Panc1 (cell line): ENCODE data around the gene S100A5. TPM values are rescaled to one million over a fixed set of nuclear protein-coding genes. Genes with fewer than 3 reads are reported as not detected.

ENCODE experiments used
- ATAC-seq: fragments of 200-7000 bp; cut with Tn5 transposase; 2 replicates; pipeline ENCODE4 v1.9.1; 2020; ENCODE audit warnings: mild to moderate bottlenecking, moderate library complexity
- BruUV-seq: library from RNA; stranded (reverse); fragments of 400-500 nt; replicated peaks from 2 replicates; lab custom pipeline; 2021; lab: Mats Ljungman, UMichigan
- CTCF ChIA-PET: fragments of 300-600 bp; sonication (Branson Sonifier 250); formaldehyde crosslinking; loops from one replicate; lab custom pipeline; 2022; ENCODE audit warnings: antibody characterized with exemption; lab: Charles Lee
- POLR2A ChIA-PET: fragments of 300-600 bp; sonication (Branson Sonifier 250); formaldehyde crosslinking; loops from one replicate; lab custom pipeline; 2022; ENCODE audit warnings: antibody characterized with exemption; lab: Charles Lee
- DNase-seq: peaks from one replicate; pipeline ENCODE4 v3.0.0-alpha.2; 2010; ENCODE audit warnings: low read depth, low spot score
- H3K27ac ChIP-seq: 2 replicates; pipeline ENCODE4 v1.5.1; 2011; ENCODE audit warnings: mild to moderate bottlenecking, low read length, inconsistent platforms
- H3K27me3 ChIP-seq: fragments of 200-500 bp; sonication (Bioruptor generic); 2 replicates; pipeline ENCODE4 v1.6.0; 2014; ENCODE audit warnings: low read length, inconsistent platforms; ENCODE audit not compliant: control insufficient read depth, insufficient read depth
- H3K36me3 ChIP-seq: fragments of 200-500 bp; sonication (Bioruptor generic); 2 replicates; pipeline ENCODE4 v1.5.1; 2014; ENCODE audit warnings: inconsistent platforms, mild to moderate bottlenecking, low read length, moderate library complexity; ENCODE audit not compliant: control insufficient read depth, insufficient read depth
- H3K4me1 ChIP-seq: 2 replicates; pipeline ENCODE4 v1.5.1; 2011; ENCODE audit warnings: inconsistent platforms, mild to moderate bottlenecking, low read length, moderate library complexity; ENCODE audit not compliant: control insufficient read depth, insufficient read depth
- H3K4me3 ChIP-seq, 2 experiments: 2 replicates each; pipeline ENCODE4 v1.5.1; 2011 to 2012; ENCODE audit warnings: low read depth in 2 of 2, low read length in 2 of 2, mild to moderate bottlenecking in 2 of 2, inconsistent platforms in 1 of 2, moderate library complexity in 1 of 2
- H3K9me3 ChIP-seq: fragments of 200-500 bp; sonication (Bioruptor generic); 2 replicates; pipeline ENCODE4 v1.5.1; 2014; ENCODE audit warnings: low read depth, mild to moderate bottlenecking, inconsistent platforms, low read length, moderate library complexity; ENCODE audit not compliant: control insufficient read depth, insufficient read depth
- POLR2AphosphoS5 ChIP-seq: IDR thresholded peaks from 2 replicates; pipeline ENCODE4 v1.6.1; 2012; ENCODE audit warnings: mild to moderate bottlenecking, low read depth, low read length, moderate library complexity
- SIN3A ChIP-seq: IDR thresholded peaks from 2 replicates; pipeline ENCODE4 v1.6.1; 2012; ENCODE audit warnings: low read depth, mild to moderate bottlenecking, low read length, moderate library complexity, borderline replicate concordance; ENCODE audit not compliant: insufficient read depth
- TCF7L2 ChIP-seq: IDR thresholded peaks from 2 replicates; pipeline ENCODE4 v1.6.1; 2011; ENCODE audit warnings: mild to moderate bottlenecking, low read depth, low read length, inconsistent platforms
- in situ Hi-C: cut with HindIII; loops from 2 replicates; pipeline ENCODE4 v1.10.0; 2016; ENCODE audit warnings: low sequenced_read_pairs, low pct_unique_long_range_greater_than_20kb
- intact Hi-C: fragments of 100-400 bp; cut with micrococcal nuclease; formaldehyde crosslinking; loops from one replicate; pipeline ENCODE4 v1.10.0; 2022; ENCODE audit not compliant: unreplicated experiment
- total RNA-seq: library from RNA; stranded (reverse); gene quantifications from one replicate; pipeline ENCODE4 v1.2.1, GENCODE V29; 2021; ENCODE audit not compliant: unreplicated experiment
- TF ChIP-seq, protein P1 (sequence below): fragments of 450-650 bp; IDR thresholded peaks from 2 replicates; pipeline ENCODE4 v1.5.1; 2017; ENCODE audit warnings: mild to moderate bottlenecking
- TF ChIP-seq, protein P2 (sequence below), 2 experiments: IDR thresholded peaks; 2 replicates each; pipeline ENCODE4 v1.6.1; 2011 to 2012; ENCODE audit warnings: low read depth in 2 of 2, control low read depth in 1 of 2, low read length in 1 of 2, mild to moderate bottlenecking in 1 of 2, moderate library complexity in 1 of 2; ENCODE audit not compliant: insufficient read depth in 1 of 2

Gene S100A5
- total RNA-seq, 1 experiment from 2014 or later: 0.72 TPM

DNA sequence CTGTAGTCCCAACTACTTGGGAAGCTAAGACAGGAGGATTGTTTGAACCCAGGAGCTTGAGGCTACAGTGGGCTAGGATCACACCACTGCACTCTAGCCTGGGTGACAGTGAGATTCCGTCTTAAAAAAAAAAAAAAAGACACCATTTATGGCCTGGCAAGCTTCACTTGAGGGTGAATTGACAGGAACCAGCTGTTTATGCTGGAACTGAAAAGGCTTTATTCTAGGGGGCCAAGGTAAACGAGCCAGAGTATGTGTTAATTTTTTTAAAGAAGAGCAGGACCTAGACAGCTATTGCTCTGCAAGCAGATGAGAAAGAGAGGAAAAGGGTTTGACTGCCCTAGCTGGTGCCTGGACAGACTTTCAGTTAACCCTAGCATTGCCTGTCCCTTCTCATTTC lies 42.0 kb downstream of the S100A5 start:
- DNase-seq: no peak
- TF ChIP-seq, protein P1, sequence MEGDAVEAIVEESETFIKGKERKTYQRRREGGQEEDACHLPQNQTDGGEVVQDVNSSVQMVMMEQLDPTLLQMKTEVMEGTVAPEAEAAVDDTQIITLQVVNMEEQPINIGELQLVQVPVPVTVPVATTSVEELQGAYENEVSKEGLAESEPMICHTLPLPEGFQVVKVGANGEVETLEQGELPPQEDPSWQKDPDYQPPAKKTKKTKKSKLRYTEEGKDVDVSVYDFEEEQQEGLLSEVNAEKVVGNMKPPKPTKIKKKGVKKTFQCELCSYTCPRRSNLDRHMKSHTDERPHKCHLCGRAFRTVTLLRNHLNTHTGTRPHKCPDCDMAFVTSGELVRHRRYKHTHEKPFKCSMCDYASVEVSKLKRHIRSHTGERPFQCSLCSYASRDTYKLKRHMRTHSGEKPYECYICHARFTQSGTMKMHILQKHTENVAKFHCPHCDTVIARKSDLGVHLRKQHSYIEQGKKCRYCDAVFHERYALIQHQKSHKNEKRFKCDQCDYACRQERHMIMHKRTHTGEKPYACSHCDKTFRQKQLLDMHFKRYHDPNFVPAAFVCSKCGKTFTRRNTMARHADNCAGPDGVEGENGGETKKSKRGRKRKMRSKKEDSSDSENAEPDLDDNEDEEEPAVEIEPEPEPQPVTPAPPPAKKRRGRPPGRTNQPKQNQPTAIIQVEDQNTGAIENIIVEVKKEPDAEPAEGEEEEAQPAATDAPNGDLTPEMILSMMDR: no peak
- TF ChIP-seq SIN3A: no peak
- TF ChIP-seq TCF7L2: no peak
- TF ChIP-seq, protein P2, sequence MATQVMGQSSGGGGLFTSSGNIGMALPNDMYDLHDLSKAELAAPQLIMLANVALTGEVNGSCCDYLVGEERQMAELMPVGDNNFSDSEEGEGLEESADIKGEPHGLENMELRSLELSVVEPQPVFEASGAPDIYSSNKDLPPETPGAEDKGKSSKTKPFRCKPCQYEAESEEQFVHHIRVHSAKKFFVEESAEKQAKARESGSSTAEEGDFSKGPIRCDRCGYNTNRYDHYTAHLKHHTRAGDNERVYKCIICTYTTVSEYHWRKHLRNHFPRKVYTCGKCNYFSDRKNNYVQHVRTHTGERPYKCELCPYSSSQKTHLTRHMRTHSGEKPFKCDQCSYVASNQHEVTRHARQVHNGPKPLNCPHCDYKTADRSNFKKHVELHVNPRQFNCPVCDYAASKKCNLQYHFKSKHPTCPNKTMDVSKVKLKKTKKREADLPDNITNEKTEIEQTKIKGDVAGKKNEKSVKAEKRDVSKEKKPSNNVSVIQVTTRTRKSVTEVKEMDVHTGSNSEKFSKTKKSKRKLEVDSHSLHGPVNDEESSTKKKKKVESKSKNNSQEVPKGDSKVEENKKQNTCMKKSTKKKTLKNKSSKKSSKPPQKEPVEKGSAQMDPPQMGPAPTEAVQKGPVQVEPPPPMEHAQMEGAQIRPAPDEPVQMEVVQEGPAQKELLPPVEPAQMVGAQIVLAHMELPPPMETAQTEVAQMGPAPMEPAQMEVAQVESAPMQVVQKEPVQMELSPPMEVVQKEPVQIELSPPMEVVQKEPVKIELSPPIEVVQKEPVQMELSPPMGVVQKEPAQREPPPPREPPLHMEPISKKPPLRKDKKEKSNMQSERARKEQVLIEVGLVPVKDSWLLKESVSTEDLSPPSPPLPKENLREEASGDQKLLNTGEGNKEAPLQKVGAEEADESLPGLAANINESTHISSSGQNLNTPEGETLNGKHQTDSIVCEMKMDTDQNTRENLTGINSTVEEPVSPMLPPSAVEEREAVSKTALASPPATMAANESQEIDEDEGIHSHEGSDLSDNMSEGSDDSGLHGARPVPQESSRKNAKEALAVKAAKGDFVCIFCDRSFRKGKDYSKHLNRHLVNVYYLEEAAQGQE (IDR thresholded peaks at IDR 0.05; ENCODE audit: insufficient read depth in 1 of 2, low read depth in 2 of 2, low read length in 1 of 2): no peak
- TF ChIP-seq POLR2AphosphoS5: no peak
- CTCF ChIA-PET: no interaction called here
- Histone ChIP-seq H3K27ac (no peak overlapping the region), H3K27me3 (no peaks in the 10 kb centered on the region), H3K36me3 (no peaks in the 10 kb centered on the region), H3K4me1 (peaks cover 4% of the 10 kb centered on the region; the same call in 1 of the 2 replicates), H3K4me3 (no peak overlapping the region), H3K9me3 (no peaks in the 10 kb centered on the region)
- intact Hi-C loops: loop anchor here (10.0 kb wide), 1 partner anchor 94 kb away; no protein-coding TSS in a partner anchor
- POLR2A ChIA-PET: interaction anchor here (0.5 kb wide), 1 partner anchor 72 kb away, joined by 10 read pairs; no protein-coding TSS in a partner anchor
- in situ Hi-C loops: loop anchor here (10.0 kb wide), 1 partner anchor 144 kb away; the partner anchor contains the start of gene S100A9
- ATAC-seq: no peak
- no TSS peak for BruUV-seq

DNA sequence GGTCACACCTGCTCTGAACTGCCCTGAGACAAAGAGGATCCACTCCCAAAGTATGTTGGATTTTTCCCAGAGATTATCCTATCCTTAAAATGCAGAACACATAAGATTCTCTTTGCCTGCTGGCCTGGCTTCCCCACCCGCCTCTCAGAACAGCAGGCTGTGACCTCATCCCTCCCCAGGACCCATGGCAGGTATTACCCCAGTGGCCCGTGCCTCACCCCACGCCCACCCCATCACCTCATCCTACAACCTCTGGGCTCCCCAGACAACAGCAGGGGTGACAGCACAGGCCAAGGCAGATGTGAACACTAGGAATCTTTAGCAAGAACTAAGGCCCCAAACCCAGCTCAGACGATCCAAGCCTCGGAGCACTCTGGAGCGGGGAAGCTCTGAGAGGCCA lies 45.2 kb downstream of the S100A5 start:
- Histone ChIP-seq H3K27ac (peak overlapping the region; percentile 25; the same call in 1 of the 2 replicates), H3K27me3 (no peaks in the 10 kb centered on the region), H3K9me3 (no peaks in the 10 kb centered on the region), H3K4me1 (peaks cover 8% of the 10 kb centered on the region), H3K4me3 (no peak overlapping the region), H3K36me3 (no peaks in the 10 kb centered on the region)
- ChIA-PET CTCF (interaction anchor here (0.6 to 3.2 kb wide), 10 partner anchors 11 to 254 kb away, joined by 3 to 26 read pairs (median 3); partner anchors contain the start of gene S100A9), POLR2A (no interaction called here)
- ATAC-seq: peak; percentile 22; the same call in 1 of the 2 replicates
- in situ Hi-C loops (loop anchor here (10.0 kb wide), 1 partner anchor 141 kb away; the partner anchor contains the start of gene S100A9), intact Hi-C loops (loop anchor here (1.0 to 10.0 kb wide), 2 partner anchors 91 to 143 kb away; no protein-coding TSS in a partner anchor)
- no peak for DNase-seq
- TF ChIP-seq, protein P1: no peak
- no peak for TF ChIP-seq TCF7L2
- TF ChIP-seq, protein P2 (IDR thresholded peaks at IDR 0.05; ENCODE audit: insufficient read depth in 1 of 2, low read depth in 2 of 2, low read length in 1 of 2): no peak
- no TSS peak for BruUV-seq
